GM18505 (cell line): Measurements from ENCODE around the gene ANKRD39.
"Not testable (repeated sequence)": the region's sequence is repeated elsewhere in the genome, so short reads cannot be mapped to it uniquely, and the experiment has no call there.

Experiments used
- ATAC-seq: cut with Tn5 transposase; IDR thresholded peaks from one replicate; pipeline ENCODE4 v1.9.1; 2021; ENCODE audit not compliant: unreplicated experiment
- POLR2A ChIP-seq: IDR thresholded peaks from 4 replicates; pipeline ENCODE4 v1.6.1; 2011; ENCODE audit warnings: borderline replicate concordance; ENCODE audit not compliant: insufficient read depth, insufficient read length; ENCODE audit errors: extremely low read depth

The ANKRD39 gene

DNA sequence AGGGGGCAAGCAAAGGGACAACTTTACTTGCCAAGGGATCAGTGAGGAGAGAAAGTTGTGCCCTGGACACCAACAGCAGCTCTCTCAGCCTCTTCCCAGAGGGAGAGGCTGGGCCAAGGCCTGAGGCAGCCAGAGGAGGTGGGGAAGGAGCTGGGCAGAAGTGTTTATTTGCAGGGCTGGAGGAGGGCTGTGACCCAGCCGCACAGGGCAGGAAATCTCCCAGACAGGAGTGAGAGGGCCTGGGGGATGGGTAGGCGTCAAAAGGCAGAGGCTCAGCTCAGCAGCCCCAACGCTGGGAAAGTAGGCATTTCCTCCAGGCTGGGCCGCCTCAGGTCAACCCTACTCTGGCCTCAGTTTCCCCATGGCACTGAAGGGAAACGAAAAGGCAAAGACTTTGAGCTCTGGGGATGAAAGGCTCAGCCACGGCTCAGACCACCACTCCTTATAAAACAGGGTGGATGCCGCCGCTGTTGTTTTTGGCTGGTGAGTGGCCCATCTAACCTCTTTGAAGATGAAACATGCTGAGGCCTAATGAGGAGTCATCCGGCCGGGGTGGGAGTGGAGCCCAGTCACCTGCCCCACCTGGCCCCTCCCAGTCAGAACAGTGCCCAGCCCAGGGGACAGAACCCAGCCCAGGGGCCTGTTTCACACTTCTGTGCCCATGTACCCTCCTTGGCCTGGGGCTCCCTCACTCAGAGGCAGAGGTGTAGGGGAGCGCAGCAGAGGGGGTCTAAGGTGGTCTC, 33.9 kb upstream of the ANKRD39 start:
- no peak for ATAC-seq
- no peak for TF ChIP-seq POLR2A

DNA sequence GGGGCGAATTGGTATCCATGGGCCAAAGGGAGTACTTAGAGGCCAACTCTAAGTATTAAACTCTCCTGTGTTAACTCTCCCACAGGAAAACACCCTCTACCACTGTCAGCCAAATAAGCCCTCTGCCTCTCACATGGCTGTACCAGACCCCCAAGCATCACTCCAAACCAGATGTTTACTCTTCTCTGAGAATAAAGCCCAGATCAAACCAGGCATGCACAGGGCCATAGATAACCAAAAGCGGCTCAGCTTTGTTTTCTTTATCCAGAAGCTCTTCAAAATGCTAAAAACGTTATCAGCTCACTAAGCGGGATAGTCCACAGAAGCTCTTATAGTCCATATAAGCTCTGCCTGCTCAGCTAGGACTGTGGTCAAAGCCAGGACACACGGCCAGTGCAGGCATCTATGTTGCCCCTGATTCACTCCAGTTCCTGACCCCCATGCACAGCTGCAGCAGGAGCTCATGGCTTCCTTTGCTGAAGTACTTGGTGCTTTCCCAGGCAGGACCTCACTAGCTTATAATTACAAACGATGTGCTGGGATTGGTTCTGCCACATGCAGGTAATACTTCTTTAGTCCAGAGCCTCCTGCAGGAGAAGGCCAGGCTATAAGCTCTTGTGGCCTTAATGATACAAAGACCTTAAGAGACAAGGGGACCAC, 33.0 kb upstream of the ANKRD39 start:
- no peak for TF ChIP-seq POLR2A
- ATAC-seq, result no peak

DNA sequence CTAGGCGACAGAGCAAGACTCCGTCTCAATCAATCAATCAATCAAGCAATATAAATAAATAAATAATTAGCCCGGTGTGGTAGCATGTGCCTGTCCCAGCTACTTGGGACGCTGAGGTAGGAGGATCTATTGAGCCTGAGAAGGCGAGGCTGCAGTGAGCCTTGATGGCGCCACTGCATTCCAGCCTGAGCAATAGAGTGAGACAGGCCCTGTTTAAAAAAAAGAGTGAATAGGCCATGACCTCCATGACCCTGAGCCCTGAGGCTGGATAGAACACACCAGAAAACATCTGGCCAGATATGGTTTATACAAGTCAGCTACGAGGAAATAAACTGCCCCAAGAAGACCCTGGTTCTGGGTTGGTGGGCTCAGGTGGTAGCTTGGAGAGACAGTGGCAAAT, 32.4 kb upstream of the ANKRD39 start:
- no peak for TF ChIP-seq POLR2A
- no peak for ATAC-seq

DNA sequence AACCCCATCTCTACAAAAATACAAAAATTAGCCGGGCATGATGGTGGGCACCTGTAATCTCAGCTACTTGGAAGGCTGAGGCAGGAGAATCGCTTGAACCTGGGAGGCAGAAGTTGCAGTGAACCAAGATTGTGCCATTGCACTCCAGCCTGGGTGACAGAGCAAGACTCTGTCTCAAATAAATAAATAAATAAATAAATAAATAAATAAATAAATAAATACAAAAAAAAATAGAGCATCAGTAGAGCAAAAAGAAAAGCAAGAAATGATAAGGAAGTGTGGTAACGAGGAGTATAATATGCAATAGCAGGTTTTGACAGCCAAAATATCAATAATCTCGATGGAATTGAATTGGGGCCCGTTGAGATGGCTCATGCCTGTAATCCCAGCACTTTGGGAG, 31.7 kb upstream of the ANKRD39 start:
- not testable (repeated sequence) for ATAC-seq

DNA sequence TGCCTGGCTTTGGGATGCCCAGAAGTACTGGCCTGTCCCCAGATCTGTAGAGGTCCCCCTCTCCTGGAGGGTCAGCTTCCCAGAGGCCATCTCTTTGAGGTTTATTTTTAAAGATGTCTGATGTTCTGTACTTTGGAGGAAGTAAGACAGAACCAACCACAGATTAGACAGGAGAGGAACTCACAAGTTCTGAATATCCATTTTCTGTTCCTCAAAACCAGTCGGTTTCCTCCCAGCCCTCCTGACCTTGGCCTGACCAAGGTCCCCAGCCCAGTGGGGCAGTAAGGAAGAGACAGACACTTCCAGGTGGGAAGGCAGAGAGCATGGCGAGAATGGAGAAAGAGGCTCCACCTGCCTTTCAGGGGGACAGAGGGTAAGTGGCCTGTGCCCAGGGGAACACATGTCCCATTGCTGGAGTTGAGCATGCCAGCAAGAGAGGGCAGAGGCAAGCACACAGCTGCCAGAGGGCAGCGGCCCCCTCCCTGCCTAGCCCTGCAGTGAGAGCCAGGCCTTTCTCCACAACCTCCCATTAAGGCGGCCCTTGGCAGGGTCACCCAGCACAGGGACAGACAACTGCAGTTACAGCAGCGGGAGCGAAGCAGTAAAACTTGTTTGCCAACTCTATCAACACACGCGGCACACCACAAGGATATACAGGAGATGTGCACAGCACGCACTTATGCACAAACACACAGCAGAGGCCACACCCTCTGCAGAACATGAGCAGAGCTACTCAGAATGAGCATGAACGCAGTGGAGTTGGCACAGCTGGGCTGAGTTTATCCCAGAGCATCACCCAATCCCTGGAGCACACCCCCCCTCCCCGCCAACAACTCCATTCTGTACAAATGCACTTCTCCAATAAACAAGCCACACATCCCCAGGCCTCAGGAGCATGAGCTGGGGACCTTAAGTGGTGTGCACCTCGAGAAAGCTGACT, 30.5 kb upstream of the ANKRD39 start:
- no peak for TF ChIP-seq POLR2A
- no peak for ATAC-seq

DNA sequence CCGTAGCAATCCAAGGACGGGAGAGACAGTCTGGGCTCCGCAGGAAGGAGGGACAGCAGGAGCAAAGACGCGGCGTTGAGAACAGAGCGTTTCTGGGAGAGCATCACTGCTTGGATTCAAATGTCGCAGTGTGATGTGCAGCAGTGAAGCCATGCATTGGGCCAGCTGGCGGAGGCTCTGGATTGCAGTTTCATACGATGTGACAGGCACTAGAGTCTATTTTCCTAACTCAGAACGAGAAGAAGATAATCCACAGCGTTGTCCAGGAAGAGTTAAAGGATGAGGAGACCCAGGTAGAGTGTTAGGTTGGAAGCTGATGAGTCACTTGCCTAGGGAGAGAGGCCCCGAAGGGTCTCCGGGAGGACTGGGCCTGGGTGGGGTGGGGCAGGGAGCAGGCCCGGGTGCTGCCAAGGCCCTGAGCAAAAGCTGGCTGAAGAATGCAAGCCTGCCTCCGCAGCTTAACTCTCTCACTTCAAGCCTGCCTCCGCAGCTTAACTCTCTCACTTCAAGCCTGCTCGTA, 29.7 kb upstream of the ANKRD39 start:
- TF ChIP-seq POLR2A, result no peak
- ATAC-seq, result no peak

DNA sequence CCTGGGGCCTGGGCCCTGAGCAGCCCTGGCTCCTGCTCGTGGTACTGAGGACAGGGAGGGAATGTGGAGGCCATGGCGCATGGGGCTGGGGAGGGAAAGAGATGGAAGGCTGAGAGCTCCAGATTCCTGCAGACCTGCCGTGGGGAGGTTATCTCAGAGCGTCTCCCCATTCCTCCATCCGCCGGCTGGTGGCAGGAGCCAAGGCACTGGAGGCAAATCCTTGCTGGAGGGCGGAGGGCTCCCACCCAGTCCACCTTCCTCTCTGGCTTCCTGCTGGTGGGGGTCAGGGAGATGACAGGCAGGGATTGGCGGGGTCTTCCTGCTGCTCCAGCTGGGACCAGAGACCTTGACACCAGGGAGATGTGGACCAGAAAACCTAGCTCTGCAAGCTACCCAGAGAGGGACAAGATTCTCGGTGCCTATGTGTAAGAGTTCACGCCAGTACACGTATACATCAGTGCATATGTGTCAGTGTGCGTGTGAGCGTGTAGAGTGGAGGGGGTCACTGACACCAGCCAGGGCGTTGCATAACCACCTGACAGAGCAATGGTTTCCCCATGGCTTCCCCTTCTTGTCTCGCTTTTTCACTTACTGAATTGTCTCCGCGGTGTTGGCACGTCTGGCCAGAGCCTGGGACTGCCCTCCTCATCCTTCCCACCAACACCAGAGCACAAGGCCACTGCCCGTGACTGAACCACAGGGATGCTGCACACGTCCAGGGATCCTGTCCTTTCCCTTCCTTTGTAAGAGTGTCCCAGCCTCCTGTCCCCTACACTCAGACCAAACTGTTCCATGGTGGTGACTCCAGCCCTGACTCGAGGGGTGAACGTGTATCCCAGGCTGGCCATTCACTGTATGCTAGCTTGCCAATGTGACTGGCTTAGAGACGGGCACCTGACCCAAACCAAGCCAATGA, 27.9 kb upstream of the ANKRD39 start:
- no peak for TF ChIP-seq POLR2A

GRCh38 chr2:96884299-96885094, 26.7 kb upstream of the ANKRD39 start:
- TF ChIP-seq POLR2A, result no peak
- no peak for ATAC-seq

More for the DNA sequence above, 27.9 kb upstream of the ANKRD39 start:
- ATAC-seq, result no peak

- no peak for ATAC-seq
- no peak for TF ChIP-seq POLR2A
Observed at GRCh38 chr2:96883306-96883705, 25.5 kb upstream of the ANKRD39 start.

DNA sequence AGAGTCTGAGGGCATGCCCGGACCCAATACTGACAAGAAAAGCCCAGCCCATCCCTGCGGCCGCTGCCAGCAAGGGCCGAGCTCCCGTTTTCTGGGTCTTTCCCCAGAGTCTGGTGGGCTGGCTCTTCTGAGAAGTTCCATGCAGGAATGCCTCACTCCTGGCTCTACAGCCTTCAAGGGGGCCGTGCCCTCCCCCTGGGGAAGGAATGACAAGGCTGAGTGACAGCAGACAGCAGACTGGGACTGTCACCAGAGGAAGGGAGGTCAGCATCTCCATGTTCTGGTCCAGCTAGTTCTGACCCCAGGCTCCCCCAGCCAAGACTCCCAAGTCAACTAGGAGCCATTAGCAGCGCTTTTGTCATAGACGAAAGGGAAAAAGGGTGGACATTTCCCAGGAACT, 25.1 kb upstream of the ANKRD39 start:
- TF ChIP-seq POLR2A, result no peak
- ATAC-seq, result no peak

- no peak for TF ChIP-seq POLR2A
- ATAC-seq, result no peak
Observed at GRCh38 chr2:96882230-96882629, 24.4 kb upstream of the ANKRD39 start.
